H9 (cell line): Measurements from ENCODE around the gene PDE4DIP. TPM values are rescaled to one million over a fixed set of nuclear protein-coding genes. Genes with fewer than 3 reads are reported as not detected.
"Not testable (repeated sequence)": the region's sequence is repeated elsewhere in the genome, so short reads cannot be mapped to it uniquely, and the experiment has no call there.

Experiments
- DNase-seq: peaks from one replicate; pipeline ENCODE4 v3.0.0-alpha.2; 2017
- H2AFZ ChIP-seq: one replicate; pipeline ENCODE4 v1.6.1; 2013; ENCODE audit warnings: mild to moderate bottlenecking, low read length, control low read depth, moderate library complexity
- H2AK5ac ChIP-seq: 2 replicates; pipeline ENCODE4 v1.6.1; 2013; ENCODE audit warnings: low read length, control low read depth, mixed read lengths; ENCODE audit not compliant: insufficient read length
- H2BK120ac ChIP-seq: one replicate; pipeline ENCODE4 v1.6.1; 2013; ENCODE audit warnings: low read depth, mild to moderate bottlenecking, low read length, control low read depth, inconsistent platforms; ENCODE audit not compliant: poor library complexity, severe bottlenecking
- H2BK12ac ChIP-seq: 2 replicates; pipeline ENCODE4 v1.6.1; 2013; ENCODE audit warnings: low read length, control low read depth, mixed read lengths, low read depth; ENCODE audit not compliant: insufficient read length
- H2BK15ac ChIP-seq: 2 replicates; pipeline ENCODE4 v1.6.1; 2013; ENCODE audit warnings: low read depth, low read length, control low read depth
- H2BK20ac ChIP-seq: one replicate; pipeline ENCODE4 v1.6.1; 2013; ENCODE audit warnings: low read depth, mild to moderate bottlenecking, low read length, control low read depth, inconsistent platforms; ENCODE audit not compliant: poor library complexity, severe bottlenecking
- H2BK5ac ChIP-seq: 2 replicates; pipeline ENCODE4 v1.6.1; 2013; ENCODE audit warnings: low read length, control low read depth, mixed read lengths; ENCODE audit not compliant: insufficient read length
- H3K14ac ChIP-seq: 2 replicates; pipeline ENCODE4 v1.6.1; 2013; ENCODE audit warnings: low read length, control low read depth; ENCODE audit not compliant: insufficient read depth
- H3K18ac ChIP-seq: 2 replicates; pipeline ENCODE4 v1.6.1; 2013; ENCODE audit warnings: low read depth, mild to moderate bottlenecking, mixed read lengths, low read length, control low read depth; ENCODE audit not compliant: insufficient read length
- H3K23ac ChIP-seq: 2 replicates; pipeline ENCODE4 v1.6.1; 2013; ENCODE audit warnings: low read length, control low read depth, mixed read lengths, low read depth; ENCODE audit not compliant: insufficient read length
- H3K23me2 ChIP-seq: 2 replicates; pipeline ENCODE4 v1.6.1; 2013; ENCODE audit warnings: low read depth, mild to moderate bottlenecking, mixed read lengths, low read length, control low read depth; ENCODE audit not compliant: insufficient read length, poor library complexity, severe bottlenecking
- H3K27ac ChIP-seq: 2 replicates; pipeline ENCODE4 v1.5.1; 2013; ENCODE audit warnings: low read length, control low read depth, mixed read lengths, low read depth; ENCODE audit not compliant: insufficient read length
- H3K27me3 ChIP-seq: 2 replicates; pipeline ENCODE4 v1.6.1; 2013; ENCODE audit warnings: low read length, control low read depth, inconsistent platforms; ENCODE audit not compliant: insufficient read depth
- H3K4ac ChIP-seq: 2 replicates; pipeline ENCODE4 v1.6.1; 2013; ENCODE audit warnings: low read depth, mild to moderate bottlenecking, control low read depth, inconsistent platforms, low read length, moderate library complexity
- H3K4me1 ChIP-seq: 2 replicates; pipeline ENCODE4 v1.6.1; 2013; ENCODE audit warnings: low read length, control low read depth, inconsistent platforms; ENCODE audit not compliant: insufficient read depth
- H3K4me2 ChIP-seq: 2 replicates; pipeline ENCODE4 v1.6.1; 2013; ENCODE audit warnings: low read length, control low read depth, mixed read lengths; ENCODE audit not compliant: insufficient read length, insufficient read depth
- H3K56ac ChIP-seq: 2 replicates; pipeline ENCODE4 v1.6.1; 2013; ENCODE audit warnings: low read depth, mild to moderate bottlenecking, mixed read lengths, low read length, control low read depth; ENCODE audit not compliant: insufficient read length
- H3K79me1 ChIP-seq: 2 replicates; pipeline ENCODE4 v1.6.1; 2013; ENCODE audit warnings: low read depth, mild to moderate bottlenecking, moderate library complexity, low read length, control low read depth, inconsistent platforms; ENCODE audit not compliant: insufficient read depth, poor library complexity, severe bottlenecking
- H3K79me2 ChIP-seq: 2 replicates; pipeline ENCODE4 v1.6.1; 2013; ENCODE audit warnings: low read length, control low read depth, inconsistent platforms; ENCODE audit not compliant: insufficient read depth
- H3K9ac ChIP-seq: 2 replicates; pipeline ENCODE4 v1.6.1; 2013; ENCODE audit warnings: low read length, control low read depth, mixed read lengths; ENCODE audit not compliant: insufficient read length; ENCODE audit errors: extremely low read depth
- H3K9me3 ChIP-seq: one replicate; pipeline ENCODE4 v1.6.1; 2013; ENCODE audit warnings: low read depth, low read length, inconsistent platforms; ENCODE audit not compliant: control insufficient read depth
- H3T11ph ChIP-seq: one replicate; pipeline ENCODE4 v1.6.1; 2013; ENCODE audit warnings: mild to moderate bottlenecking, low read length, control low read depth, inconsistent platforms
- H4K20me1 ChIP-seq: one replicate; pipeline ENCODE4 v1.6.1; 2013; ENCODE audit not compliant: control insufficient read depth, insufficient read length, insufficient read depth
- H4K5ac ChIP-seq: 2 replicates; pipeline ENCODE4 v1.6.1; 2013; ENCODE audit warnings: low read depth, mild to moderate bottlenecking, mixed read lengths, low read length, control low read depth; ENCODE audit not compliant: insufficient read length
- H4K8ac ChIP-seq: replicated peaks from 2 replicates; pipeline ENCODE4 v1.6.1; 2013; ENCODE audit warnings: low read length, control low read depth, mixed read lengths, low read depth; ENCODE audit not compliant: insufficient read length
- H4K91ac ChIP-seq: 2 replicates; pipeline ENCODE4 v1.6.1; 2013; ENCODE audit warnings: low read depth, mild to moderate bottlenecking, moderate library complexity, mixed read lengths, low read length, control low read depth; ENCODE audit not compliant: insufficient read length
- H3K27ac Mint-ChIP-seq, 3 experiments: 2 replicates in 2 of 3; 3 replicates in 1 of 3; pipeline ENCODE4 v1.8.0; 2020 to 2021; ENCODE audit warnings: mixed read lengths in 3 of 3, mild to moderate bottlenecking in 1 of 3, moderate library complexity in 1 of 3
- H3K27me3 Mint-ChIP-seq: 2 replicates; pipeline ENCODE4 v1.8.0; 2021; ENCODE audit warnings: low read depth, mild to moderate bottlenecking, moderate library complexity, mixed read lengths
- H3K36me3 Mint-ChIP-seq, 3 experiments: 2 replicates in 2 of 3; 3 replicates in 1 of 3; pipeline ENCODE4 v1.8.0; 2020 to 2021; ENCODE audit warnings: low read depth in 3 of 3, mixed read lengths in 3 of 3; ENCODE audit not compliant: insufficient read depth in 1 of 3
- H3K4me1 Mint-ChIP-seq, 2 experiments: 2 replicates each; pipeline ENCODE4 v1.8.0; 2020; ENCODE audit warnings: mixed read lengths in 2 of 2
- H3K4me3 Mint-ChIP-seq, 2 experiments: 2 replicates in 1 of 2; 3 replicates in 1 of 2; pipeline ENCODE4 v1.8.0; 2020 to 2021; ENCODE audit warnings: mild to moderate bottlenecking in 2 of 2, mixed read lengths in 2 of 2, moderate library complexity in 1 of 2
- H3K9me3 Mint-ChIP-seq, 2 experiments: 2 replicates in 1 of 2; 3 replicates in 1 of 2; pipeline ENCODE4 v1.8.0; 2020; ENCODE audit warnings: mild to moderate bottlenecking in 2 of 2, mixed read lengths in 2 of 2, moderate library complexity in 1 of 2
- WGBS: extraction: QIAGEN DNeasy Blood & Tissue Kit; methylation state at CpG from one replicate; pipeline ENCODE4 v1.1.7; 2013; ENCODE audit warnings: missing lambda C conversion rate, low lambda C conversion rate, mixed read lengths; ENCODE audit not compliant: insufficient read length; ENCODE audit errors: extremely low coverage; 5-methylcytosine and 5-hydroxymethylcytosine counted together
- total RNA-seq: library from RNA; stranded (reverse); gene quantifications from 2 replicates; pipeline ENCODE4 v1.2.1, GENCODE V29; 2021

PDE4DIP gene
- total RNA-seq, 1 experiment from 2014 or later = 15.7 TPM

DNA sequence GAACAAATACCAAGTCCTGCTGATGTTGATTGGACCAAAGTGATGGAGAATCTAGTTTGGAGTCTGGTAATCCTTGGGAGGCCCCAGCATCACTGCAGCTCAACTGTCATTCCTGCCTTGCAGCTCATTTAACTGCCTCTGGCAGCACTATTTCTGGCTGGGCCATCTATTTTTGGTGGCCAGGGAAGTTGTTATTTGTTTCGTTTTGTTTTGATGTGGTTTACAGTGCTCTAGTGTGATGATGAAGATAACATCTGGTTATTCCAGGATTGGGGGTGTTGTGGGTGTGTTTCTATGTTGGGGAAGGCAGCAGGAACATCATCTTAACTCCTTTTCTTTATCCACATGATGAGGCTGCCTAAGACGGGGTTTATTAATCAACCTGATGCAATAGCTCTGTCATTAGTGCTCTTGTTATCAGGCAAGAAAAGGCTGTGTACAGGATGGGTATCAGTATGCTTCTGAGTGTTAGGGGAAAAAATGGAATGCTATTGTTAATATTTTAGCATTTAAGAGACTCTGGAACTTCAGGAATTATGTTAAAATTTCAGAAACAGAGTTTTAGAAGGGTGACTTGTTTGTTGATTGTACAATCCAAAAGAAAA is 35.7 kb downstream of the PDE4DIP start:
- H3K18ac ChIP-seq, H3K27ac Mint-ChIP-seq, H3K79me2 ChIP-seq, H3K4me1 Mint-ChIP-seq, H2AK5ac ChIP-seq, H3K4me1 ChIP-seq, H3K14ac ChIP-seq, H2BK15ac ChIP-seq, H3K4me3 Mint-ChIP-seq, H2AFZ ChIP-seq, H3K56ac ChIP-seq, H4K91ac ChIP-seq, H3K9me3 ChIP-seq, H3K36me3 Mint-ChIP-seq, H3K27me3 Mint-ChIP-seq, H4K20me1 ChIP-seq, H4K5ac ChIP-seq, H2BK12ac ChIP-seq, H3K27ac ChIP-seq, H3K4ac ChIP-seq, H3K27me3 ChIP-seq, H2BK20ac ChIP-seq, H3K79me1 ChIP-seq, DNase-seq, H3K9ac ChIP-seq, H3K4me2 ChIP-seq, H3K23me2 ChIP-seq, H3T11ph ChIP-seq, H2BK5ac ChIP-seq, H4K8ac ChIP-seq, H3K9me3 Mint-ChIP-seq, H2BK120ac ChIP-seq, H3K23ac ChIP-seq: not testable (repeated sequence)
- WGBS = no CpG with 5 or more reads among the region's 2 CpGs

DNA sequence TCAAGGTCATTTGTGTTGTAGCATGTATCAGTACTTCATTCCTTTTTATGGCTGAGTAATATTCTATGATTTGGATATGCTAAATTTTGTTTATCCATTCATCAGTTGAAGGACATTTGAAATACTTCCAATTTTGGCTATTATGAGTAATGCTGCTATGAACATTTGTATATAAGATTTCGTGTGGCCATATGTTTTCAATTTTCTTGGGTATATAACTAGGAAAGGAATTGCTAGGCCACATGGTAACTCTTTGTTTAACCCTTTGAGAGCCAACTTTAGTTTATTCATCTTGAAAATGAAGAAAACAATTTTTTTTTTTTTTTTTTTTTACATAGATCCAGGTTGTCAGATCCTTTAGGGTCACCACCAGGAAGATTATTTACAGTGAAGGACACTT is 37.0 kb downstream of the PDE4DIP start:
- H3K79me2 ChIP-seq, H2BK5ac ChIP-seq, H3K4me1 ChIP-seq, H3K27ac Mint-ChIP-seq, H3K9ac ChIP-seq, H3K56ac ChIP-seq, H3K4me1 Mint-ChIP-seq, H3K23ac ChIP-seq, H3K4ac ChIP-seq, H4K91ac ChIP-seq, H3K23me2 ChIP-seq, H3K9me3 Mint-ChIP-seq, H2BK15ac ChIP-seq, H3K9me3 ChIP-seq, H4K5ac ChIP-seq, H2BK20ac ChIP-seq, H3T11ph ChIP-seq, H3K27me3 ChIP-seq, H3K79me1 ChIP-seq, H3K36me3 Mint-ChIP-seq, H2AK5ac ChIP-seq, H2AFZ ChIP-seq, H3K27ac ChIP-seq, H4K8ac ChIP-seq, H3K4me2 ChIP-seq, H3K18ac ChIP-seq, H4K20me1 ChIP-seq, H3K27me3 Mint-ChIP-seq, H3K14ac ChIP-seq, DNase-seq, H2BK120ac ChIP-seq, H2BK12ac ChIP-seq, H3K4me3 Mint-ChIP-seq: not testable (repeated sequence)
- WGBS = no CpG with 5 or more reads among the region's 1 CpG
